IPS-11a (cell line): ENCODE results near the gene GFRAL.

Experiments used
- H3K4me3 ChIP-seq: one replicate; pipeline ENCODE4 v1.5.1; 2013; ENCODE audit warnings: low read depth, low read length, control low read depth

GFRAL gene

GRCh38 chr6:55433446-55434130, 106.3 kb downstream of the GFRAL start:
- no peak overlapping the region for H3K4me3 ChIP-seq

DNA sequence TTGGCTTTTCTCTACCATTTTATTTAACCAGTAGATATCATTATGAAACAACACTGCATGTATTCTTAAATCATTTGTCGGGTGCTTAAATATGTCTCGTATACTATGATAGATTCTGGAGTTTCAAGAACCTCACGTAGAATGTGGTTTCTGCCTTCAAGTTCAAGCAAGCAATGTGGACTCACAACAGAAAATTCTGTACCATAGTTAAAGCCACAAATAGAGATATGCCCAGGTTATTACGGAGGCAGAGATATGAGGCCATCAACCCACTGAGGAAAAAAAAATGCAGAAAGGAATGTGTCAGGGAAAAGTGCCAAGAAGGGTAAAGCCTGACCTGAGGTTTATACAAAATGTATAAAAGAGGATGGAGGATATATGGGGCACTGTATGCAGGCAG, 109.9 kb downstream of the GFRAL start:
- no peak overlapping the region for H3K4me3 ChIP-seq

GRCh38 chr6:55438203-55438602, 110.9 kb downstream of the GFRAL start:
- no peak overlapping the region for H3K4me3 ChIP-seq

- H3K4me3 ChIP-seq, result no peak overlapping the region
Observed at GRCh38 chr6:55443238-55444134, 116.2 kb downstream of the GFRAL start.

DNA sequence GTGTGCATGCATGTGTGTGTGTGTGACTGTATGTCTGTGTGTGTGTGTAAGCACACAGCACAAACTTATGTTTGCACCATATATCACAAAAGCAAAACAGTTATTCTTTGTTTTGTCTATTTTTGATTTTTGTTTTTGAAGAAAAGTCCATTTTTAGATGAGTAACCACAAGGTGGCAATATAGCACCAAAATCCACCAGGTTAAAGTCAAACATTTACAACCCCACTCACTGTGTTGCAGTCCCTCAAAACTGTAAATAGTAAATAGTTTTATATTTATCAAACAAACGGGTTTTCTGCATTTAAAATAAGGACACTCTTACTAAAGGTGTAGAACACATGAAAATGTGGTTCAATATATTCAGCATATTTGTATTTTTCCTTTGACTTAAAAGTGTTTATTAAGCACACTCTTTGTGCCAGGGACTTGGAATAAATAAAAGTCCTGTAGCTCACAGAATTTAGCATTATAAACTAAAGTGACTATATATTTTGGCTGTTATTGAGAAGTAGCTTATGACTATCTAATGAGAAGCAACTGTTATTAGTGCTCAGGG, 118.5 kb downstream of the GFRAL start:
- no peak overlapping the region for H3K4me3 ChIP-seq

- H3K4me3 ChIP-seq, result no peak overlapping the region
Observed at GRCh38 chr6:55447891-55448290, 120.6 kb downstream of the GFRAL start.

- no peak overlapping the region for H3K4me3 ChIP-seq
Observed at GRCh38 chr6:55448451-55448850, 121.2 kb downstream of the GFRAL start.

GRCh38 chr6:55449225-55449624, 122.0 kb downstream of the GFRAL start:
- H3K4me3 ChIP-seq, result no peak overlapping the region

DNA sequence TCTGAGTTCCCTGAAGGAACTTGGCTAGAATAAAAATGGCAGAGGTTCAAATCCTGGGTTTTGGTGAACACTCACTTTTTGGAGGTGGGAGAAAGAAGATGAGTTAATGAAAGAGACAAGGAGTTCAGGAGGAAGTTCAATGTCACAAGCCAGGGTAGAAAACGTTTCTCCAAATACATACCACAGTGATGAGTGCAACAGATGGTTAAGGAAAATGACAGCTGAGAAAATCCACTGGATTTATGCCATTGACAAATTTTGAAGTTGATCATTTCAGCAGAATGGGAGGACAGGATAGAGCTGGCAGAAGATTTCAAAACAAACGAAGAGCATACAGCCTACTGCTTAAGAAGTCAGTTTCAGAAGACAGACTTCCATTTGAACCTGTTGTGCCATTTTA, 122.7 kb downstream of the GFRAL start:
- H3K4me3 ChIP-seq, result no peak overlapping the region
